NCI-H345 (cell line): Measurements from ENCODE around the gene COMMD6.

ENCODE experiments used
- DNase-seq: peaks from one replicate; lab custom pipeline; 2025; lab: John Stamatoyannopoulos, UW

Gene COMMD6

DNA sequence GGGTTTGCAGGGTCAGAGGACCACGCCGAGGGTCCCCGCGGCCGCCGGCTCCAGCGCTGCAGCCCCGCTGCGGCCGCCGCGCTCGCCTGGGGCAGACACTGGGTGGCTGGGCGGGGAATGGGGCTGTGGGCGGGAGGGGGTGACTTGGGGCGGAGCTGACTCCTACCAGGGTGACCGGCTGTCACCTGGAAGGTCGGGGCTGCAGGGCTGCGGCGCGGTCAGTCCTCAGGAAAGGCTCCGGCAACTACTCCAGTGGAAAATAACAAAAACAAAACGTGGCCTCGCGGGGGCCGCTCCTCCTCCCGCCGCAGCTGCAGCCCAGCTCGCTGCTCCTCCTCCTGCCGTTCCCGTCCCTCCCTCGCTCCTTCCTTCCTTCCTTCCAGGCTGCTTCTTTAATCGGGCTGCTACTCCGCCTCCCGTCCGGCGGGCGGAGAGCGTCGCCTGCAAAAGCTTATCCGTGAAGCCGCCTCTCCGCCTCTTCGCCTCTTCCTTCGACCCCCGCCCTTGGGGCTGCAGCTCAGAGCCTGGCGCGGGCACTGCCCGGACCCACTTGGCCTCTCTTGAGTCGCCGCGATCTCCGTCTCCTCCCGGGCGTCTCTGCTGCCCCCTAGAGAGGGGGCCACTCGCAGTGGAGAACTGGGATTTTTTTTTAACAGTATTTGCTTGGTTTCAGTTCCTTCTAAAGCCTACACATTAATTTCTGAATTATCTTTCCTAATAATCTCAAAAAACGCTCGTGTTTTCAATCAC, 55.4 kb downstream of the COMMD6 start, which contains the start of gene TBC1D4:
Gene TBC1D4, minus strand, starts transcription at position 100 of the 750 bp plus-strand sequence. CDS start 402 bp downstream, outside the sequence.
- peak; percentile 84 for DNase-seq

DNA sequence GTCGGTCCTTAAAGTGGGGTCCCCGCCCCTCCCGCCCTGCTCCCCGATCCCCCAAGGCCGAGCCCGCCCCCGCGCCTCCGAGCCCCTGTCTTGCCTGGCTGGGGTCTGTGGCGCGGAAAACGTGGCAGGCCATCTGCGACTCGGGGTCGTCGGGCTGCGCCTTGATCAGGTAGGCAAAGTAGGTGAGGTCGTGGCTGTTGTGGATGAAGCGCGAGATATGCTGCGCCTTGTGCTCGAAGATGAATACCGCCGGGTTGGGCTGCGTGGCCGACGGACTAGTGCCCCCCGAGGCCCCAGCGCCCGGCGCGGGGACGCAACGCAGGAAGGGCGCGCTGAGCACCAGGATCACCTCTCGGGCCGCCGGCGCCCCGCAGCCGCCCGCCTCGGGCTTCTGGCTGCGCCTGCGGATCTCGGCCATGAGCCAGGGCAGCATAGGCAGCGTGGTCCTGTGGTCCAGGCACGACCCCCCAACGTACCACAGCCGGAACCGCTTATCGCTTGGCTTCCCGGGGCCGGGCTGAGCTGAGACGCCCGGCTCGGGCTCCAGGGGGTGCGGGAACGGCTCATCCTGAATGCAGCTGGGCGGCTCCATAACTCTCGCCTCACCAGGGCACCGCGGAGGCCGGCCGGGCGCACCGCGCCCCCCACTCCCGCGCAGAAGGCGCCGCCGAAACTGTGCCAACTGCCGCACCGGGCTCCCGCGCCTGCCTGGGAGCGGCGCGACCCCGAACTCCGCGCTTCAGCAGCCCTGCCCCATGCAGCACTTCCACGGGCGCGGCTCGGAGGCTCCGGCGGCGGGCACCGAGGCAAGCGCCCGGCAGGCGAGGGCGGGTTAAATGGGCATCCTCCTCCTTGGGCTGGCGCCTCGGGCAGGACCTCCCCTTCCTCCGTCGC, 56.2 kb downstream of the COMMD6 start:
- peak; percentile 62 for DNase-seq

DNA sequence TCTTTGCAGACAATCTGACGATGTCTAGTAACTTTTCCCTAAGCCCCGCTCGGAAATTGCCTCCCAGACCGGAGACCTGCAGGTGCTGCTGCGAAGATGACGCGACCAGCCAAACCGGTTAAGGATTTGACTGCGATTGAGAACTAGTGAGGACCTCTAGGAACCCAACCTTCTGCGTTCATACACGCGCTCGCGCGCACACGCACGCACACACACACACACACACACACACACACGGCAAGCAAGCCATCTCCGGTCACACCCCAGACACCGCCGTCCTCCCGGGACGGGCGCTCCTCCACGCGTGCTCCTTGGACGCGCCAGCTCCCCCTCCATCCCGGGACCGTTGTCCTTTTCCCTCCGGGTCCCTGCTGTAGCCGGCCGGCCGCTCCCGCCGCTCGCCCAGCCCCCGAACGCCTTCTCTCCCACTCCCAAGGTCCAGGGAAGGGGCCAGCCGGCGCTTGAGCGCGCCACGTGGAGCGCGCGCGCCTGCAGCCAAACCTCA, 56.9 kb downstream of the COMMD6 start:
- DNase-seq = peak; percentile 83

DNA sequence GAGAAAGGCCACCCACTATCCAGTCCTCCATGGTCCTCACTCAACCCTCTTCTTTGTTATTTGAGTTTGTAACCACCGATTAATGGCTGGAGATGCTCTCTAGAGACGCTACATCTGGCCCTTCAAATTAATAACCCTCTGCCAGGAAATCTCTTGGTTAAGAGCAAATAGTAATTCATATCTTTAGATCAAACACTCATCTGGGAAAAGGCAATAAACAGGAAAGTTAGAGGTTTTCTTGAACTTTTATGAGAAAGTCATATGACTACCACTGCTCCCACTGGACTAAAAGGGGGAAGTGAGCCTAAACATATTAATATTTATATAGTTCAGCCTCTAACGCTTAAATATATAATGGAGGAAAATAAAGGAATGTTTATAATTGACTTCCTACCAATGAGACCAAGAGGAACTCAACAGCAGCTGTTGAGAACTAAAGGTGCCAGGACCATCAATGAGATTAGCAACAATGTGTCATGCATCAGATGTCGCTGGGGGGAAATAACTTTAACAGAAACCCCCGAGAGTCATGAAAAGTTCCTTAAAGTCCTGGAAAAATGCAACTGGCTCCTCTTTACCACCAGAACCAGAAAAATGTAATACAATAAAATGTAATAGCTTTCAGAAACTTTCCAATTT, 58.4 kb downstream of the COMMD6 start:
- DNase-seq = no peak

DNA sequence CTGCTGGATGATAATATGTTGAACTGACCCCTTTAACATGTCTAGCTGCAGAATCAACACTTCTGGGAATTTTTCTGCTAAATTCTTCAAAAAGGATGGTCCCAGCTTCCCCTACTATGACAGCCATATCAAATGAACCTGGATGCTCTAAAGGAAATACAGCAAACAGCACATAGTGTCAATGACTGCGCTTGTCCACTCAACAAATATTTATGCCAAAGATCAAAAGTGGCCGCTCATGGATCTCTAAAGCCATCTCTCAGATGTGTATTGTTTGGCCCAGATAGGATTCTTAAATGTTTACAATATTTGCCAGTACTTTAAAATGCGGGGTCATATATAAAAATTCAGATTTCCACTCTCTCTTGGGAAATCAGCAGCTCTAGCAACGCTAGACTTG, 59.0 kb downstream of the COMMD6 start:
- DNase-seq = no peak
